Measurements from ENCODE around the gene TSPAN32.

- TF ChIP-seq EP300 (IDR thresholded peaks at IDR 0.05; ENCODE audit: borderline replicate concordance) (no peak), CEBPB (IDR thresholded peaks at IDR 0.05) (no peak), FOXM1 (IDR thresholded peaks at IDR 0.05; ENCODE audit: borderline replicate concordance, low read depth) (no peak), TAF1 (IDR thresholded peaks at IDR 0.05; ENCODE audit: low read depth) (no peak), TCF12 (IDR thresholded peaks at IDR 0.05; ENCODE audit: low read depth) (no peak), EGR1 (IDR thresholded peaks at IDR 0.05) (no peak), YY1 (IDR thresholded peaks at IDR 0.05; ENCODE audit: low read depth) (no peak), TEAD4 (IDR thresholded peaks at IDR 0.05) (no peak), CREB1 (IDR thresholded peaks at IDR 0.05; ENCODE audit: low read depth) (no peak), USF1 (IDR thresholded peaks at IDR 0.05) (no peak), RAD21 (IDR thresholded peaks at IDR 0.05; ENCODE audit: low read depth) (no peak), MAX (IDR thresholded peaks at IDR 0.05) (no peak)
Observed at GRCh38 chr11:2260491-2261364, 41.1 kb upstream of the TSPAN32 start.

All from Ishikawa (cell line).